Aorta (tissue), 5 donors: ENCODE data around the gene DCAF8. TPM values are rescaled to one million over a fixed set of nuclear protein-coding genes. Genes with fewer than 3 reads are reported as not detected.

ENCODE experiments used
- ATAC-seq: fragments of 200-7000 bp; cut with Tn5 transposase; one replicate; pipeline ENCODE4 v1.9.1; 2022; ENCODE audit warnings: moderate library complexity; ENCODE audit not compliant: low FRiP score
- DNase-seq, 2 donors: peaks; one replicate each; pipeline ENCODE4 v3.0.0-alpha.2; 2020
- H3K27ac ChIP-seq, 2 donors: one replicate each; pipeline ENCODE4 v1.5.1; 2013; ENCODE audit warnings: low read length in 2 of 2, mild to moderate bottlenecking in 2 of 2, moderate library complexity in 2 of 2, control low read depth in 1 of 2, inconsistent platforms in 1 of 2, low read depth in 1 of 2
- H3K27me3 ChIP-seq, 2 donors: one replicate each; pipeline ENCODE4 v1.6.1; 2013; ENCODE audit warnings: control low read depth in 1 of 2, low read length in 1 of 2, mild to moderate bottlenecking in 1 of 2, moderate library complexity in 1 of 2; ENCODE audit not compliant: insufficient read depth in 2 of 2, control insufficient read depth in 1 of 2
- H3K36me3 ChIP-seq, 2 donors: one replicate each; pipeline ENCODE4 v1.6.1; 2013; ENCODE audit warnings: control low read depth in 1 of 2, low read length in 1 of 2, mild to moderate bottlenecking in 1 of 2; ENCODE audit not compliant: insufficient read depth in 2 of 2, control insufficient read depth in 1 of 2
- H3K4me1 ChIP-seq, 2 donors: one replicate each; pipeline ENCODE4 v1.6.1; 2013; ENCODE audit warnings: low read length in 2 of 2, control low read depth in 1 of 2, mild to moderate bottlenecking in 1 of 2, moderate library complexity in 1 of 2; ENCODE audit not compliant: insufficient read depth in 2 of 2, control insufficient read depth in 1 of 2
- H3K4me3 ChIP-seq, 2 donors: one replicate each; pipeline ENCODE4 v1.5.1; 2013; ENCODE audit warnings: low read length in 2 of 2, control low read depth in 1 of 2, mild to moderate bottlenecking in 1 of 2
- H3K9me3 ChIP-seq: one replicate; pipeline ENCODE4 v1.6.1; 2013; ENCODE audit warnings: mild to moderate bottlenecking, low read length; ENCODE audit not compliant: control insufficient read depth
- WGBS, 2 donors: extraction: QIAGEN DNeasy Blood & Tissue Kit; methylation state at CpG; one replicate each; pipeline ENCODE4 v1.1.7; 2013; 5-methylcytosine and 5-hydroxymethylcytosine counted together
- intact Hi-C, 2 donors: fragments of 100-400 bp; cut with DNase I; formaldehyde crosslinking; loops; one replicate each; pipeline versions ENCODE4 v1.14.2 to v1.15.0; 2022
- long read RNA-seq, 2 donors: library from polyadenylated mRNA; unstranded; transcript quantifications; one replicate each; pipeline ENCODE4 v2.0.0, GENCODE V29; 2020 to 2021
- polyA plus RNA-seq, 2 donors: library from polyadenylated mRNA; stranded (reverse); fragments of 200-250 nt; gene quantifications; one replicate each; pipeline ENCODE4 v1.2.3, GENCODE V29; 2013
- total RNA-seq, 2 donors: library from RNA; stranded (reverse); fragmentation: NEBNext Ultra II Directional; extraction: Animal tissue kit (Norgen Biotek cat#: 25700); gene quantifications; one replicate each; pipeline ENCODE4 v1.2.1, GENCODE V29; 2021
- donor health status: healthy with polysubstance abuse.
- donor health status: Bipolar disorder and iron deficiency.
- donor health status: DM: no; HTN: no; CAD: no.
- donor health status: DM: no; HTN: no; CAD: no.
- donor health status: DM: yes; HTN: yes; CAD: no.

Gene DCAF8
- total RNA-seq, result 100 to 1,000 TPM; 134 to 152 TPM
- 100 to 1,000 TPM in 1 of 2 donors, 10 to 100 TPM in 1; 39.2 to 128 TPM for polyA plus RNA-seq
- long read RNA-seq, donor 1, full-length matches to known transcripts, result 44 of 165 reads
- long read RNA-seq, donor 1, partial matches to known transcripts, result 65 of 165 reads
- long read RNA-seq, donor 1, other reads (novel, unspliced or antisense), result 56 of 165 reads
- long read RNA-seq, donor 2, full-length matches to known transcripts, result 31 of 78 reads
- long read RNA-seq, donor 2, partial matches to known transcripts, result 11 of 78 reads
- long read RNA-seq, donor 2, other reads (novel, unspliced or antisense), result 36 of 78 reads

GRCh38 chr1:160261893-160262794 is at the start of gene DCAF8:
TSS of gene DCAF8 (minus strand) at chr1:160262549. CDS start at chr1:160244008, 18,541 bp downstream.
- peak; percentile 99 for ATAC-seq
- Histone ChIP-seq H3K27ac (peak within 1 kb of the TSS; percentile 72 to 87), H3K4me3 (peak within 1 kb of the TSS; percentile 69 to 93), H3K9me3 (no peaks in the 10 kb centered on the region), H3K4me1 (peaks cover 0 to 7% of the 10 kb centered on the region in 2 donors), H3K36me3 (no peaks in the 10 kb centered on the region), H3K27me3 (no peaks in the 10 kb centered on the region)
- peak; percentile 99 to 100 for DNase-seq
- 0% methylated on average over 59 to 67 of the region's 67 CpGs for WGBS, 2 donors
- intact Hi-C loops, result loop anchor here in 1 of 2 donors (2.0 to 5.0 kb wide), 3 partner anchors 23 to 165 kb away; partner anchors contain the start of genes IGSF8, PEA15 and PEX19

- ATAC-seq (no peak), DNase-seq (no peak)
- H3K4me3 ChIP-seq, result no peak overlapping the region
- intact Hi-C loops, result no loop called here
- WGBS, 2 donors, result 5 to 10% methylated on average over 1 of the region's 1 CpG
- H3K9me3 ChIP-seq, result no peaks in the 10 kb centered on the region
- H3K4me1 ChIP-seq, result no peaks in the 10 kb centered on the region
- H3K36me3 ChIP-seq, result peaks cover 13 to 23% of the 10 kb centered on the region in 2 donors
- H3K27ac ChIP-seq, result no peak overlapping the region
- H3K27me3 ChIP-seq, result no peaks in the 10 kb centered on the region
These were observed 47.2 kb upstream of the DCAF8 start for GRCh38 chr1:160309571-160309970.

GRCh38 chr1:160309185-160309557 is 46.8 kb upstream of the DCAF8 start:
- peaks cover 13 to 21% of the 10 kb centered on the region in 2 donors for H3K36me3 ChIP-seq
- DNase-seq (no peak), ATAC-seq (no peak)
- H3K4me3 ChIP-seq, result no peak overlapping the region
- H3K9me3 ChIP-seq, result no peaks in the 10 kb centered on the region
- intact Hi-C loops, result no loop called here
- H3K27me3 ChIP-seq, result no peaks in the 10 kb centered on the region
- no peak overlapping the region for H3K27ac ChIP-seq
- no peaks in the 10 kb centered on the region for H3K4me1 ChIP-seq

GRCh38 chr1:160308451-160309184 is 46.3 kb upstream of the DCAF8 start:
- no peaks in the 10 kb centered on the region for H3K27me3 ChIP-seq
- no peak for ATAC-seq

GRCh38 chr1:160307118-160307791 is 44.9 kb upstream of the DCAF8 start:
- no peak for DNase-seq
- Histone ChIP-seq H3K36me3 (peaks cover 11 to 20% of the 10 kb centered on the region in 2 donors), H3K4me1 (no peaks in the 10 kb centered on the region), H3K4me3 (no peak overlapping the region), H3K9me3 (no peaks in the 10 kb centered on the region), H3K27ac (no peak overlapping the region), H3K27me3 (no peaks in the 10 kb centered on the region)
- intact Hi-C loops, result no loop called here
- 81 to 83% methylated on average over 13 of the region's 13 CpGs for WGBS, 2 donors
- no peak for ATAC-seq

More at GRCh38 chr1:160308451-160309184, 46.3 kb upstream of the DCAF8 start:
- 67 to 70% methylated on average over 4 of the region's 4 CpGs for WGBS, 2 donors
- H3K36me3 ChIP-seq, result peaks cover 13 to 21% of the 10 kb centered on the region in 2 donors
- intact Hi-C loops, result no loop called here
- H3K9me3 ChIP-seq, result no peaks in the 10 kb centered on the region
- H3K27ac ChIP-seq, result no peak overlapping the region
- no peak for DNase-seq
- H3K4me1 ChIP-seq, result no peaks in the 10 kb centered on the region
- no peak overlapping the region for H3K4me3 ChIP-seq

GRCh38 chr1:160300173-160300572 is 37.8 kb upstream of the DCAF8 start:
- Histone ChIP-seq H3K9me3 (no peaks in the 10 kb centered on the region), H3K27me3 (no peaks in the 10 kb centered on the region), H3K36me3 (peaks cover 16 to 22% of the 10 kb centered on the region in 2 donors), H3K27ac (no peak overlapping the region), H3K4me1 (no peaks in the 10 kb centered on the region), H3K4me3 (no peak overlapping the region)
- 83 to 85% methylated on average over 7 of the region's 7 CpGs for WGBS, 2 donors
- intact Hi-C loops, result no loop called here
- DNase-seq, result no peak
- no peak for ATAC-seq

GRCh38 chr1:160296036-160296435 is 33.7 kb upstream of the DCAF8 start:
- Histone ChIP-seq H3K9me3 (no peaks in the 10 kb centered on the region), H3K27me3 (no peaks in the 10 kb centered on the region), H3K36me3 (peaks cover 34 to 35% of the 10 kb centered on the region in 2 donors), H3K27ac (no peak overlapping the region), H3K4me1 (no peaks in the 10 kb centered on the region), H3K4me3 (no peak overlapping the region)
- intact Hi-C loops, result no loop called here
- ATAC-seq (no peak), DNase-seq (no peak)
- 86 to 89% methylated on average over 1 of the region's 1 CpG for WGBS, 2 donors
